CD14-positive monocyte (primary cell): Measurements from ENCODE around the gene FGF9. TPM values are rescaled to one million over a fixed set of nuclear protein-coding genes. Genes with fewer than 3 reads are reported as not detected.

Experiments used
- DNase-seq, 3 donors: peaks; one replicate each; pipeline ENCODE4 v3.0.0-alpha.2; 2011 to 2022
- H2AFZ ChIP-seq: 2 replicates; pipeline ENCODE4 v1.6.0; 2012; ENCODE audit warnings: mild to moderate bottlenecking, low read depth, low read length, inconsistent platforms; ENCODE audit not compliant: insufficient read depth, poor library complexity, severe bottlenecking
- H3K27ac ChIP-seq, 2 donors: 1 replicate in 1 of 2; 2 replicates in 1 of 2; pipeline ENCODE4 v1.5.1; 2012 to 2013; ENCODE audit warnings: low read length in 2 of 2, control low read depth in 1 of 2, inconsistent platforms in 1 of 2, low read depth in 1 of 2, mild to moderate bottlenecking in 1 of 2
- H3K27me3 ChIP-seq, 2 donors: one replicate each; pipeline versions ENCODE4 v1.6.0 to v1.6.1; 2011 to 2013; ENCODE audit warnings: low read length in 2 of 2; ENCODE audit not compliant: control insufficient read depth in 2 of 2, insufficient read depth in 2 of 2
- H3K36me3 ChIP-seq, 2 donors: replicated peaks in 1 of 2; 1 replicate in 1 of 2; 2 replicates in 1 of 2; pipeline versions ENCODE4 v1.5.1 to v1.6.1; 2012 to 2013; ENCODE audit warnings: low read length in 2 of 2, control low read depth in 1 of 2, inconsistent platforms in 1 of 2, mild to moderate bottlenecking in 1 of 2; ENCODE audit not compliant: insufficient read depth in 2 of 2, control insufficient read depth in 1 of 2
- H3K4me1 ChIP-seq, 2 donors: 1 replicate in 1 of 2; 2 replicates in 1 of 2; pipeline versions ENCODE4 v1.5.1 to v1.6.1; 2012 to 2013; ENCODE audit warnings: low read length in 2 of 2, control low read depth in 1 of 2, inconsistent platforms in 1 of 2, mild to moderate bottlenecking in 1 of 2, moderate library complexity in 1 of 2; ENCODE audit not compliant: insufficient read depth in 2 of 2, control insufficient read depth in 1 of 2
- H3K4me2 ChIP-seq: replicated peaks from 2 replicates; pipeline ENCODE3; 2012; ENCODE audit warnings: low read length, moderate library complexity, mild to moderate bottlenecking; ENCODE audit not compliant: poor library complexity, severe bottlenecking; ENCODE audit errors: extremely low read depth
- H3K4me3 ChIP-seq, 3 experiments: fragments of 200-600 bp in 1 of 3; sonication (generic) in 1 of 3; replicated peaks in 1 of 3; 1 replicate in 2 of 3; 2 replicates in 1 of 3; pipeline ENCODE4 v1.5.1; 2011 to 2013; ENCODE audit warnings: low read length in 3 of 3, mild to moderate bottlenecking in 3 of 3, control low read depth in 2 of 3, low read depth in 2 of 3, inconsistent platforms in 1 of 3, moderate library complexity in 1 of 3
- H3K79me2 ChIP-seq: 2 replicates; pipeline ENCODE4 v1.6.0; 2012; ENCODE audit warnings: mild to moderate bottlenecking, control low read depth, inconsistent platforms, low read length, moderate library complexity; ENCODE audit not compliant: insufficient read depth
- H3K9ac ChIP-seq: 2 replicates; pipeline ENCODE4 v1.6.0; 2017; ENCODE audit warnings: low read length, mild to moderate bottlenecking; ENCODE audit not compliant: insufficient read depth, poor library complexity, severe bottlenecking
- H3K9me3 ChIP-seq, 2 donors: replicated peaks in 1 of 2; 1 replicate in 1 of 2; 2 replicates in 1 of 2; pipeline versions ENCODE4 v1.5.1 to v1.6.1; 2012 to 2013; ENCODE audit warnings: low read length in 2 of 2, control low read depth in 1 of 2; ENCODE audit not compliant: control insufficient read depth in 1 of 2, insufficient read depth in 1 of 2
- H4K20me1 ChIP-seq: 2 replicates; pipeline ENCODE4 v1.6.0; 2012; ENCODE audit warnings: mild to moderate bottlenecking, low read length, control low read depth, moderate library complexity; ENCODE audit not compliant: insufficient read depth
- H3K27ac Mint-ChIP-seq, 7 donors: one replicate each; pipeline ENCODE4 v1.8.0; 2020; ENCODE audit warnings: mild to moderate bottlenecking in 7 of 7, mixed read lengths in 7 of 7, moderate library complexity in 6 of 7, inconsistent platforms in 2 of 7
- H3K27me3 Mint-ChIP-seq, 3 donors: one replicate each; pipeline ENCODE4 v1.8.0; 2021 to 2022; ENCODE audit warnings: low read depth in 3 of 3, mild to moderate bottlenecking in 3 of 3, mixed read lengths in 3 of 3, moderate library complexity in 3 of 3, inconsistent platforms in 1 of 3
- H3K36me3 Mint-ChIP-seq, 2 donors: one replicate each; pipeline ENCODE4 v1.8.0; 2020; ENCODE audit warnings: mixed read lengths in 2 of 2, inconsistent platforms in 1 of 2, mild to moderate bottlenecking in 1 of 2
- H3K4me1 Mint-ChIP-seq: one replicate; pipeline ENCODE4 v1.8.0; 2020; ENCODE audit warnings: mild to moderate bottlenecking, mixed read lengths
- H3K4me3 Mint-ChIP-seq, 2 donors: one replicate each; pipeline ENCODE4 v1.8.0; 2020; ENCODE audit warnings: mild to moderate bottlenecking in 2 of 2, mixed read lengths in 2 of 2, moderate library complexity in 1 of 2
- H3K9me3 Mint-ChIP-seq, 7 donors: one replicate each; pipeline ENCODE4 v1.8.0; 2020 to 2022; ENCODE audit warnings: mixed read lengths in 7 of 7, mild to moderate bottlenecking in 6 of 7, moderate library complexity in 6 of 7, inconsistent platforms in 2 of 7
- CTCF ChIP-seq: fragments of 200-600 bp; IDR thresholded peaks from one replicate; pipeline ENCODE4 v1.8.0; 2022; ENCODE audit warnings: antibody characterized with exemption, mild to moderate bottlenecking
- WGBS: methylation state at CpG from one replicate; pipeline ENCODE4 v1.1.5; 2013; ENCODE audit warnings: missing lambda C conversion rate; ENCODE audit not compliant: insufficient coverage; 5-methylcytosine and 5-hydroxymethylcytosine counted together
- intact Hi-C, 2 donors: fragments of 100-400 bp; cut with micrococcal nuclease; formaldehyde crosslinking; loops; one replicate each; pipeline versions ENCODE4 v1.15.0 to v1.15.1; 2023
- polyA plus RNA-seq, 3 donors: library from polyadenylated mRNA; depleted of rRNA in 1 of 3; unstranded in 2 of 3; stranded (reverse) in 1 of 3; fragments of 300-500 nt in 2 of 3; fragments of >200 nt in 1 of 3; fragmentation: Illumina TruSeq in 2 of 3; gene quantifications; 1 replicate in 2 of 3; 2 replicates in 1 of 3; pipeline ENCODE4 v1.2.3, GENCODE V29; 2012 to 2021

The FGF9 gene
- polyA plus RNA-seq, 3 donors = 0.03 to 0.16 TPM; not detected in 1

DNA sequence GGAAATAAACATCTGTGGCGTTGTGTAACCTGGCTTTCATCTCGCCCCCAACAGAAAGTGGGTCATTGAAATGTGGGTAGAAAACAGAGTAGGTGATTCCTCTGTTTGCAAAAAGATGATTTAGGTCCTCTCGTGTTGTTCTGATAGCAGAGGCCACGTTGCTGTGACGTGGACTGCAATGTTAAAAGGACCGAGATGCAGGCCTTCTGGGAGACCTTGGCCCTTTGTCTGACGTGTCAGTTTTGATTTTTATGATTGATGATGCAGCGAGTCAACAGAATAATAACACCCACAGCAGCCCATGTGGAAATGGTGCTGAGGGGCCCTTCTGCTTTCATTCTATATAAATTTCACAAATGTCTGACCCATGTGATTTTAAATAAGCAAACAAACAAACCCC lies 68.9 kb downstream of the FGF9 start:
- Mint-ChIP-seq H3K4me3 (no peak overlapping the region), H3K27me3 (peaks cover 2 to 11% (median 8%) of the 10 kb centered on the region in 3 donors), H3K9me3 (peaks cover 0 to 9% (median 0%) of the 10 kb centered on the region in 7 donors), H3K27ac (no peak overlapping the region), H3K36me3 (no peaks in the 10 kb centered on the region), H3K4me1 (no peaks in the 10 kb centered on the region)
- Histone ChIP-seq H3K36me3 (no peaks in the 10 kb centered on the region), H4K20me1 (no peaks in the 10 kb centered on the region), H3K4me1 (no peaks in the 10 kb centered on the region), H3K4me3 (no peak overlapping the region), H2AFZ (no peak overlapping the region), H3K4me2 (no peak overlapping the region), H3K79me2 (no peaks in the 10 kb centered on the region), H3K9ac (no peak overlapping the region), H3K27ac (no peak overlapping the region), H3K27me3 (no peaks in the 10 kb centered on the region), H3K9me3 (no peaks in the 10 kb centered on the region)
- intact Hi-C loops = no loop called here
- DNase-seq = no peak
- WGBS = 88% methylated on average over 7 of the region's 8 CpGs
- TF ChIP-seq CTCF = no peak

- H3K4me3 Mint-ChIP-seq = no peak overlapping the region
- intact Hi-C loops = no loop called here
These were observed 70.6 kb downstream of the FGF9 start for GRCh38 chr13:21741396-21741979.

More at GRCh38 chr13:21741396-21741979, 70.6 kb downstream of the FGF9 start:
- Mint-ChIP-seq H3K9me3 (peaks cover 0 to 2% (median 0%) of the 10 kb centered on the region in 7 donors), H3K36me3 (no peaks in the 10 kb centered on the region), H3K27ac (no peak overlapping the region), H3K27me3 (peaks cover 2 to 5% (median 2%) of the 10 kb centered on the region in 3 donors), H3K4me1 (no peaks in the 10 kb centered on the region)
- no peak overlapping the region for H3K27ac ChIP-seq
- no peaks in the 10 kb centered on the region for H3K36me3 ChIP-seq
- H3K9ac ChIP-seq = no peak overlapping the region
- no peak overlapping the region for H2AFZ ChIP-seq
- H3K27me3 ChIP-seq = no peaks in the 10 kb centered on the region
- H3K9me3 ChIP-seq = no peaks in the 10 kb centered on the region
- H3K4me2 ChIP-seq = no peak overlapping the region
- WGBS = 100% methylated on average over 2 of the region's 4 CpGs
- H4K20me1 ChIP-seq = no peaks in the 10 kb centered on the region
- H3K4me1 ChIP-seq = no peaks in the 10 kb centered on the region
- TF ChIP-seq CTCF = no peak
- no peak for DNase-seq
- H3K4me3 ChIP-seq = no peak overlapping the region
- H3K79me2 ChIP-seq = no peaks in the 10 kb centered on the region
